Smooth muscle cell (in vitro differentiated cells): ENCODE results near the gene ALDH3B2. TPM values are rescaled to one million over a fixed set of nuclear protein-coding genes. Genes with fewer than 3 reads are reported as not detected.
"Not testable (repeated sequence)": the region's sequence is repeated elsewhere in the genome, so short reads cannot be mapped to it uniquely, and the experiment has no call there.

ENCODE experiments used
- DNase-seq: peaks from one replicate; lab custom pipeline; 2025; ENCODE audit not compliant: unreplicated experiment; lab: John Stamatoyannopoulos, UW
- H2AFZ ChIP-seq: fragments of 200-600 bp; sonication (generic); 2 replicates; pipeline ENCODE4 v1.6.0; 2016; ENCODE audit warnings: antibody characterized with exemption, low read depth, mild to moderate bottlenecking
- H3F3A ChIP-seq: fragments of 200-600 bp; sonication (generic); 2 replicates; pipeline ENCODE4 v1.6.0; 2017; ENCODE audit warnings: antibody characterized with exemption, low read depth
- H3K27ac ChIP-seq: fragments of 200-600 bp; sonication (generic); 2 replicates; pipeline ENCODE4 v1.5.1; 2016; ENCODE audit warnings: low read depth, mild to moderate bottlenecking
- H3K27me3 ChIP-seq: fragments of 200-600 bp; sonication (generic); 2 replicates; pipeline ENCODE4 v1.6.1; 2016; ENCODE audit warnings: low read depth, mild to moderate bottlenecking
- H3K36me3 ChIP-seq: fragments of 200-600 bp; sonication (generic); 2 replicates; pipeline ENCODE4 v1.5.1; 2016; ENCODE audit warnings: low read depth
- H3K4me1 ChIP-seq: fragments of 200-600 bp; sonication (generic); 2 replicates; pipeline ENCODE4 v1.5.1; 2016; ENCODE audit warnings: low read depth
- H3K4me2 ChIP-seq: fragments of 200-600 bp; sonication (generic); 2 replicates; pipeline ENCODE4 v1.6.0; 2016; ENCODE audit warnings: mild to moderate bottlenecking
- H3K4me3 ChIP-seq: fragments of 200-600 bp; sonication (generic); 2 replicates; pipeline ENCODE4 v1.5.1; 2016; ENCODE audit warnings: mild to moderate bottlenecking
- H3K79me2 ChIP-seq: fragments of 200-600 bp; sonication (generic); 2 replicates; pipeline ENCODE4 v1.6.0; 2016; ENCODE audit warnings: low read depth, mild to moderate bottlenecking
- H3K9ac ChIP-seq: fragments of 200-600 bp; sonication (generic); 2 replicates; pipeline ENCODE4 v1.6.0; 2016; ENCODE audit warnings: low read depth
- H3K9me3 ChIP-seq: fragments of 200-600 bp; sonication (generic); replicated peaks from 2 replicates; pipeline ENCODE4 v1.5.1; 2016; ENCODE audit warnings: low read depth
- H4K20me1 ChIP-seq: fragments of 200-600 bp; sonication (generic); 2 replicates; pipeline ENCODE4 v1.6.0; 2016; ENCODE audit warnings: low read depth
- WGBS: methylation state at CpG from one replicate; pipeline ENCODE4 v1.1.7; 2016; ENCODE audit warnings: low lambda C conversion rate; 5-methylcytosine and 5-hydroxymethylcytosine counted together
- polyA plus RNA-seq: library from polyadenylated mRNA; unstranded; fragments of >200 nt; fragmentation: Nextera tagmentation; extraction: Ambion mirVana; gene quantifications from 2 replicates; pipeline ENCODE4 v1.2.1, GENCODE V29; 2016
- total RNA-seq: library from RNA; depleted of rRNA; stranded (reverse); fragments of >200 nt; gene quantifications from 2 replicates; pipeline ENCODE4 v1.2.3, GENCODE V29; 2014
- TF ChIP-seq, protein P1 (sequence below): fragments of 200-600 bp; sonication (generic); IDR thresholded peaks from 2 replicates; pipeline ENCODE4 v1.5.1; 2017; ENCODE audit warnings: borderline replicate concordance, mild to moderate bottlenecking, antibody characterized with exemption; ENCODE audit not compliant: insufficient read depth, poor library complexity, severe bottlenecking

The ALDH3B2 gene
- total and polyA plus RNA-seq, 2 experiments from 2014 or later: 0.77 to 5.0 TPM

DNA sequence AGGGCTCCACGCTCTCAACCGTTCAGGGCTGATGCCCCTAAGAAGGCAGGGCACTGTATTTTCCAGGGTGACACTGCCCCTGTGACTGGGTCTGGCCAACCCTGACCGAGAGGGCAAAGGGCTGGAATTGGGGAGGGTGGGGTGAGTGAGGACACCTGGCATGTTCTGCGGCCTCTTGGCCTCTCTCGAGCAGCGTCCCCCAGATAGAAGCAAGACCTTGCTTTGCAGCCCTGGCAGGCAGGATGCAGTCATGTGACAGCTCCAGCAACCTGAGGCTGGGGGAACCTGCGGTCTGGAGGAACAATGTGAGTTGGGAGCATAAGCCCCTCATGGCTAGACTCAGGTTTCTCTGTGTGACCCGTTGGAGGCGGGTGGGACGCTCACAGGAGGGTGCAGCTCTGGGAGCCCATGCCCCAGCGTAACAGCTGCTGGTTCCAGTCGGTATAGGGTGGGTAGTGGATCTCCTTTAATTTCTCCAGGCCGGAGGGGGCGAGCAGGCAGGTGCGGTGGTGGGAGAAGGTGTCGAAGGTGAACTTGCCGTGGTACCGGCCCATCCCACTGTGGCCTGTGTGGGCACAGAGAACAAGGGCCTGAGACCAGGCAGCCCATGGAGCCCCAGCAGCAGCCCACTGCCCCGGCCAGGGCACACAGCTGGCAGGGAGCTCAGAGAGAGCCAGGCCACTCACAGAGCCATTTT, 11.4 kb downstream of the ALDH3B2 start:
- Histone ChIP-seq H3K36me3 (no peaks in the 10 kb centered on the region), H3F3A (no peaks in the 10 kb centered on the region), H2AFZ (no peak overlapping the region), H3K4me2 (no peak overlapping the region), H3K4me1 (no peaks in the 10 kb centered on the region), H3K79me2 (no peaks in the 10 kb centered on the region), H3K27ac (no peak overlapping the region), H3K9me3 (no peaks in the 10 kb centered on the region), H3K4me3 (no peak overlapping the region), H3K27me3 (no peaks in the 10 kb centered on the region), H4K20me1 (no peaks in the 10 kb centered on the region), H3K9ac (no peak overlapping the region)
- no peak for DNase-seq
- 93% methylated on average over 17 of the region's 19 CpGs for WGBS
- TF ChIP-seq, protein P1, sequence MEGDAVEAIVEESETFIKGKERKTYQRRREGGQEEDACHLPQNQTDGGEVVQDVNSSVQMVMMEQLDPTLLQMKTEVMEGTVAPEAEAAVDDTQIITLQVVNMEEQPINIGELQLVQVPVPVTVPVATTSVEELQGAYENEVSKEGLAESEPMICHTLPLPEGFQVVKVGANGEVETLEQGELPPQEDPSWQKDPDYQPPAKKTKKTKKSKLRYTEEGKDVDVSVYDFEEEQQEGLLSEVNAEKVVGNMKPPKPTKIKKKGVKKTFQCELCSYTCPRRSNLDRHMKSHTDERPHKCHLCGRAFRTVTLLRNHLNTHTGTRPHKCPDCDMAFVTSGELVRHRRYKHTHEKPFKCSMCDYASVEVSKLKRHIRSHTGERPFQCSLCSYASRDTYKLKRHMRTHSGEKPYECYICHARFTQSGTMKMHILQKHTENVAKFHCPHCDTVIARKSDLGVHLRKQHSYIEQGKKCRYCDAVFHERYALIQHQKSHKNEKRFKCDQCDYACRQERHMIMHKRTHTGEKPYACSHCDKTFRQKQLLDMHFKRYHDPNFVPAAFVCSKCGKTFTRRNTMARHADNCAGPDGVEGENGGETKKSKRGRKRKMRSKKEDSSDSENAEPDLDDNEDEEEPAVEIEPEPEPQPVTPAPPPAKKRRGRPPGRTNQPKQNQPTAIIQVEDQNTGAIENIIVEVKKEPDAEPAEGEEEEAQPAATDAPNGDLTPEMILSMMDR: no peak

DNA sequence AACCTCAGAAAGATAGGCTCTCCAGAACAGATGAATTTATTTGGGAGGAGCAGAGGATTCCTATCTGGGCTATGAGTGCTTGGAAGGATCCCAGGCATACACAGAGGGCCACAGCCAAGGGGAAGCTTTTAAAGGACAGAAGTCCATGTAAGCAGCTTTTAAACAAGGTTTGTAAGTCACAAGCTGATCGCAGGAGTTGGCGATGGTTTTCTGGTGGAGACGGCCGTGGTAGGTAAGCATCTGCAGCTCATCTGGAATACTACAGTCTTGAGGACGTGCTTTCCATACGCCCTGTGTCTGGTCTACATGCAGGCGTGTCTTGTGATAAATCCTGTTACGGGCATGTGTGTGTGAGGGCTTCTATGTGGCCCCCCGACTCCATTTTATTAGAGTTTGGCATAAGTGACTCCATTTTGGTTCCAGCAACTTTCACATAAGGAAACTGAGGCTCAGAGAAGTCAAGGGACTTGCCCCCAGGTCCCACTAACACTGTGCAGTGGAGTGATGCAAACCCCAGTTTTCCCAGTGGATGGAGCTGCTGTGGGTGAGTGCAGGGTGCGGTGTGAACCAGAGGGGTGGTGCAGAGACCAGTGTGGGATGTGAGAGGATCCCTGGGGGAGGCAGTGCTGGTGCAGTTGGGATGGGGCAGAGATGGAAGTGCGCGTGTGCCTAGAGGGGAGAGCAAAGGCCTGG, 12.1 kb downstream of the ALDH3B2 start:
- no peaks in the 10 kb centered on the region for H3K36me3 ChIP-seq
- no peaks in the 10 kb centered on the region for H3K27me3 ChIP-seq
- no peak overlapping the region for H3K4me2 ChIP-seq
- TF ChIP-seq, protein P1: no peak
- H3K9ac ChIP-seq: no peak overlapping the region
- H2AFZ ChIP-seq: no peak overlapping the region
- no peaks in the 10 kb centered on the region for H3K9me3 ChIP-seq
- H3K4me1 ChIP-seq: no peaks in the 10 kb centered on the region
- no peak overlapping the region for H3K4me3 ChIP-seq
- H3K27ac ChIP-seq: no peak overlapping the region
- no peaks in the 10 kb centered on the region for H3K79me2 ChIP-seq
- WGBS: 93% methylated on average over 12 of the region's 12 CpGs
- H3F3A ChIP-seq: no peaks in the 10 kb centered on the region
- H4K20me1 ChIP-seq: no peaks in the 10 kb centered on the region
- DNase-seq: no peak

DNA sequence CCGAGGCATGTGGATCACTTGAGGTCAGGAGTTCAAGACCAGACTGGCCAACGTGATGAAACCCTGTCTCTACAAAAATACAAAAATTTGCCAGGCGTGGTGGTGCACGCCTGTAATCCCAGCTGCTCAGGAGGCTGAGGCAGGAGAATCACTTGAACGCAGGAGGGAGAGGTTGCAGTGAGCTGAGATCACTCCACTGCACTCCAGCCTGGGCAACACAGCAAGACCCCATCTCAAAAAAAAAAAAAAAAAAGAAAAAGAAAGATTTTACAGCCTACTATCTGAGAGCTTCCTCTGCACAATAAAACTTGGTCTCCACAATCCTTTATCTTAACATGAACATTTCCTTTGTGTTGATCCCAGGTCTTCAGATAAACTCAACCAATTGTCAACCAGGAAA, 13.7 kb downstream of the ALDH3B2 start:
- not testable (repeated sequence) for H3K79me2 ChIP-seq, H2AFZ ChIP-seq, DNase-seq, H3K27ac ChIP-seq, H3K36me3 ChIP-seq, H3K9ac ChIP-seq, H3K27me3 ChIP-seq, H3F3A ChIP-seq, H3K4me1 ChIP-seq, H3K4me3 ChIP-seq, H3K4me2 ChIP-seq, H3K9me3 ChIP-seq, H4K20me1 ChIP-seq
- WGBS: 83% methylated on average over 5 of the region's 5 CpGs

DNA sequence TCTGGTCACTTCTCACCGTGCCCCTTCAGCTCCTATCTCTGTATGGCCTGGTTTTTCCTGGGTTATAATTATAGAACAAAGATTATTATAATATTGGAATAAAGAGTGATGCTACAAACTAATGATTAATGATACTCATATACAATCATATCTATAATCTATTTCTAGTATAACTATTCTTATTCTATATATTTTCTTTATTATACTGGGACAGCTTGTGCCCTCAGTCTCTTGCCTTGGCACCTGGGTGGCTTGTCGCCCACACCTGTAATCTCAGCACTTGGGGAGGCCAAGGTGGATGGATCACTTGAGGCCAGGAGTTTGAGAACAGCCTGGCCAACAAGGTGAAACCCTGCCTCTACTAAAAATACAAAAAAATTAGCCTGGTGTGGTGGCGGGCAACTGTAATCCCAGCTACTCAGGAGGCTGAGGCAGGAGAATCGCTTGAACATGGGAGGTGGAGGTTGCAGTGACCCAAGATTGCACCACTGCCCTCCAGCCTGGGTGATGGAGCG, 14.7 kb downstream of the ALDH3B2 start:
- H2AFZ ChIP-seq, H3F3A ChIP-seq, H3K27ac ChIP-seq, H3K4me2 ChIP-seq, H3K4me1 ChIP-seq, H3K9ac ChIP-seq, H3K36me3 ChIP-seq, H3K27me3 ChIP-seq, DNase-seq, H3K79me2 ChIP-seq, H4K20me1 ChIP-seq, H3K4me3 ChIP-seq, H3K9me3 ChIP-seq: not testable (repeated sequence)
- WGBS: 64% methylated on average over 5 of the region's 5 CpGs
- TF ChIP-seq, protein P1: peak; percentile 17
